Hepatocyte (in vitro differentiated cells): ENCODE measurements around the gene GRIK4.

ENCODE experiments used
- EZH2 ChIP-seq: fragments of 200-600 bp; sonication (generic); IDR thresholded peaks from 2 replicates; pipeline ENCODE4 v1.6.1; 2016; ENCODE audit warnings: antibody characterized with exemption, mild to moderate bottlenecking, borderline replicate concordance
- TF ChIP-seq, protein P1 (sequence below): fragments of 200-600 bp; sonication (generic); IDR thresholded peaks from 2 replicates; pipeline ENCODE4 v1.5.1; 2016; ENCODE audit warnings: antibody characterized with exemption, mild to moderate bottlenecking; ENCODE audit not compliant: poor library complexity

DNA sequence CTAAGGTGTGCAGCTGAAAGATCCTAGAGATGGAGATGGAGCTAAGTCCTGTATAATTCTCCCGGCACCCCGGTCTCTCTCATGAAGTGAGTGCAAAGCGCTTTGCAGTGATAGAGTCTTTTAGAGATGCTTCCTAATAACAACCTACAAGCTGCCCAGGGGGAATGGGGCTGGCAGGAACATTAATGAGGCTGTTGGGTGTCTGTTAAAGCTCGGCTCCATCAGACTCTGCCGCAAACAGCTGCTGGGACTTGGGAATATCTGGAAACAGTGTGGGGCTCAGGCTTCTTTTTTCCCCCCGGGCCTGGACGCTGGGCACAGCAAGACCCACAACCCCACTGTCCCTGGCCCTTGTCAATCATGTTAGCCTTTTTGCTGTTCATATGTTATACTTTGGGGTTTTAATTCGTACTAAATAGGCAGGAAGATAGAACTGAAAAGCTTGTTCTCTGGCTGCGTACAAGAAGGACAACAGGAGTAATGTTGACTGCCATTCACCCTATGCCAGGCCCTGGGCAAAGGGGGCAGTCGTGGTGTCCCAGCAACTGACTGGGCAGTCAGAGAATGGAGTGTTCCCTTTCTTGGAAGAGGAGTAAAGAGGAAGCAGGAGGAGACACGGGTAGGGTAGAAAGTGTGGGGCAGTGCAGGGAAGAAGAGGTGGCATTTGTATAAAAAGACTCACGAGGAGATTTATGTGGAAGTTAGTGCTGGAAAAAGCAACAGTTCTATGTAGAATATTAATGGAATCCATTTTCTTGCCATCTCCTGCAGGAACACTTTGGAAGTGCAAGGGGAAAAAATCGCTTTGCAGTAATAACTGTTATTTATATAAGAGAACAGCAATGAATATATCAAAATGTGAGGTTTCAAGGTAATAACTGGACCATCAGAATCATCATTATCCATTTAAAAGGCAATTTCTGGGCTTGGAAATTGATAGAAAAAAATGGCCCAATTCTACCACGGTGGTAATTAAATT is 232.8 kb downstream of the GRIK4 start:
- TF ChIP-seq, protein P1, sequence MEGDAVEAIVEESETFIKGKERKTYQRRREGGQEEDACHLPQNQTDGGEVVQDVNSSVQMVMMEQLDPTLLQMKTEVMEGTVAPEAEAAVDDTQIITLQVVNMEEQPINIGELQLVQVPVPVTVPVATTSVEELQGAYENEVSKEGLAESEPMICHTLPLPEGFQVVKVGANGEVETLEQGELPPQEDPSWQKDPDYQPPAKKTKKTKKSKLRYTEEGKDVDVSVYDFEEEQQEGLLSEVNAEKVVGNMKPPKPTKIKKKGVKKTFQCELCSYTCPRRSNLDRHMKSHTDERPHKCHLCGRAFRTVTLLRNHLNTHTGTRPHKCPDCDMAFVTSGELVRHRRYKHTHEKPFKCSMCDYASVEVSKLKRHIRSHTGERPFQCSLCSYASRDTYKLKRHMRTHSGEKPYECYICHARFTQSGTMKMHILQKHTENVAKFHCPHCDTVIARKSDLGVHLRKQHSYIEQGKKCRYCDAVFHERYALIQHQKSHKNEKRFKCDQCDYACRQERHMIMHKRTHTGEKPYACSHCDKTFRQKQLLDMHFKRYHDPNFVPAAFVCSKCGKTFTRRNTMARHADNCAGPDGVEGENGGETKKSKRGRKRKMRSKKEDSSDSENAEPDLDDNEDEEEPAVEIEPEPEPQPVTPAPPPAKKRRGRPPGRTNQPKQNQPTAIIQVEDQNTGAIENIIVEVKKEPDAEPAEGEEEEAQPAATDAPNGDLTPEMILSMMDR = no peak
- TF ChIP-seq EZH2 = no peak
